IMR-90 (cell line): ENCODE data around the gene TRIO. TPM values are rescaled to one million over a fixed set of nuclear protein-coding genes. Genes with fewer than 3 reads are reported as not detected.

Source experiments
- ATAC-seq: fragments of 200-7000 bp; cut with Tn5 transposase; 2 replicates; pipeline ENCODE4 v1.9.1; 2020; ENCODE audit warnings: low read depth, mild to moderate bottlenecking, moderate library complexity
- BruUV-seq: library from RNA; stranded (reverse); fragments of 400-500 nt; replicated peaks from 2 replicates; lab custom pipeline; 2021; lab: Mats Ljungman, UMichigan
- CTCF ChIA-PET: fragments of 300-600 bp; formaldehyde crosslinking; extraction: SDS; loops from one replicate; lab custom pipeline; 2021; ENCODE audit warnings: antibody characterized with exemption; lab: Yijun Ruan, JAX
- POLR2A ChIA-PET: fragments of 300-600 bp; sonication (Branson Sonifier 250); formaldehyde crosslinking; loops from one replicate; lab custom pipeline; 2022; ENCODE audit warnings: antibody characterized with exemption; ENCODE audit not compliant: unreplicated experiment; lab: Charles Lee
- DNase-seq: peaks from one replicate; pipeline ENCODE4 v3.0.0; 2013
- H2AFZ ChIP-seq: replicated peaks from 2 replicates; pipeline ENCODE3; 2013; ENCODE audit warnings: low read length, mild to moderate bottlenecking; ENCODE audit not compliant: poor library complexity
- H2AK5ac ChIP-seq: 2 replicates; pipeline ENCODE4 v1.6.1; 2013; ENCODE audit warnings: low read depth, low read length, inconsistent platforms
- H2AK9ac ChIP-seq: replicated peaks from 2 replicates; pipeline ENCODE3; 2013; ENCODE audit warnings: mild to moderate bottlenecking, low read depth, low read length, moderate library complexity; ENCODE audit not compliant: poor library complexity
- H2BK120ac ChIP-seq: 2 replicates; pipeline ENCODE4 v1.6.1; 2013; ENCODE audit warnings: low read depth, low read length, inconsistent platforms
- H2BK15ac ChIP-seq: 3 replicates; pipeline ENCODE4 v1.6.1; 2013; ENCODE audit warnings: low read depth, low read length, inconsistent platforms
- H2BK20ac ChIP-seq: 2 replicates; pipeline ENCODE4 v1.6.1; 2013; ENCODE audit warnings: low read depth, mild to moderate bottlenecking, inconsistent platforms, low read length, moderate library complexity
- H2BK5ac ChIP-seq: 2 replicates; pipeline ENCODE4 v1.6.1; 2013; ENCODE audit warnings: mild to moderate bottlenecking, low read depth, low read length, inconsistent platforms; ENCODE audit not compliant: poor library complexity, severe bottlenecking
- H3K14ac ChIP-seq: replicated peaks from 2 replicates; pipeline ENCODE4 v1.6.1; 2013; ENCODE audit warnings: low read depth, low read length, inconsistent platforms
- H3K18ac ChIP-seq: 2 replicates; pipeline ENCODE4 v1.6.1; 2013; ENCODE audit warnings: low read depth, low read length, control low read depth
- H3K23ac ChIP-seq: 2 replicates; pipeline ENCODE4 v1.6.1; 2013; ENCODE audit warnings: low read depth, low read length, inconsistent platforms
- H3K27ac ChIP-seq: 2 replicates; pipeline ENCODE4 v1.5.1; 2013; ENCODE audit warnings: mild to moderate bottlenecking, control low read depth, low read length; ENCODE audit not compliant: insufficient read depth
- H3K27me3 ChIP-seq: 2 replicates; pipeline ENCODE4 v1.6.1; 2013; ENCODE audit warnings: low read length; ENCODE audit not compliant: control insufficient read depth, insufficient read depth
- H3K36me3 ChIP-seq: 2 replicates; pipeline ENCODE4 v1.6.1; 2013; ENCODE audit warnings: low read length, mixed read lengths; ENCODE audit not compliant: control insufficient read depth, insufficient read depth
- H3K4ac ChIP-seq: 2 replicates; pipeline ENCODE4 v1.6.1; 2013; ENCODE audit warnings: low read depth, low read length, inconsistent platforms
- H3K4me1 ChIP-seq: 2 replicates; pipeline ENCODE4 v1.6.1; 2013; ENCODE audit warnings: low read length, mixed read lengths; ENCODE audit not compliant: control insufficient read depth, insufficient read depth
- H3K4me2 ChIP-seq: 2 replicates; pipeline ENCODE4 v1.6.1; 2013; ENCODE audit warnings: low read depth, mild to moderate bottlenecking, control low read depth, low read length, moderate library complexity
- H3K4me3 ChIP-seq: 2 replicates; pipeline ENCODE4 v1.5.1; 2013; ENCODE audit warnings: low read depth, mild to moderate bottlenecking, control low read depth, low read length, moderate library complexity; ENCODE audit not compliant: insufficient read depth
- H3K56ac ChIP-seq: 2 replicates; pipeline ENCODE4 v1.6.1; 2013; ENCODE audit warnings: low read length, inconsistent platforms; ENCODE audit not compliant: insufficient read depth; ENCODE audit errors: extremely low read depth
- H3K79me1 ChIP-seq, 2 experiments: 2 replicates each; pipeline ENCODE4 v1.6.1; 2013; ENCODE audit warnings: low read length in 2 of 2, inconsistent platforms in 1 of 2, low read depth in 1 of 2
- H3K9ac ChIP-seq: 2 replicates; pipeline ENCODE4 v1.6.1; 2013; ENCODE audit warnings: low read depth, low read length, control low read depth
- H3K9me1 ChIP-seq: 2 replicates; pipeline ENCODE4 v1.6.1; 2013; ENCODE audit warnings: low read length, inconsistent platforms; ENCODE audit not compliant: insufficient read depth
- H3K9me3 ChIP-seq: 2 replicates; pipeline ENCODE4 v1.6.1; 2013; ENCODE audit warnings: low read length; ENCODE audit not compliant: control insufficient read depth, insufficient read depth
- H4K20me1 ChIP-seq: 2 replicates; pipeline ENCODE4 v1.6.1; 2013; ENCODE audit warnings: low read length, inconsistent platforms; ENCODE audit not compliant: insufficient read depth
- H4K5ac ChIP-seq: 2 replicates; pipeline ENCODE4 v1.6.1; 2013; ENCODE audit warnings: mild to moderate bottlenecking, low read depth, low read length, control low read depth
- H4K8ac ChIP-seq, 2 experiments: 2 replicates each; pipeline ENCODE4 v1.6.1; 2013; ENCODE audit warnings: low read depth in 2 of 2, low read length in 2 of 2, control low read depth in 1 of 2, inconsistent platforms in 1 of 2
- H4K91ac ChIP-seq: 2 replicates; pipeline ENCODE4 v1.6.1; 2013; ENCODE audit warnings: low read depth, low read length, inconsistent platforms; ENCODE audit not compliant: insufficient read depth
- BHLHE40 ChIP-seq: fragments of 150-350 bp; IDR thresholded peaks from 2 replicates; pipeline ENCODE4 v1.6.1; 2016; ENCODE audit warnings: mild to moderate bottlenecking, low read depth, low read length
- CEBPB ChIP-seq: IDR thresholded peaks from 2 replicates; pipeline ENCODE4 v1.6.1; 2012; ENCODE audit warnings: low read depth, low read length, improper control_type of control experiment
- CHD1 ChIP-seq: IDR thresholded peaks from 2 replicates; pipeline ENCODE4 v1.6.1; 2012; ENCODE audit warnings: low read depth, low read length, improper control_type of control experiment
- CTCF ChIP-seq: conservative IDR thresholded peaks from 2 replicates; pipeline ENCODE4 v1.5.1; 2012; ENCODE audit warnings: mild to moderate bottlenecking, low read depth, low read length, improper control_type of control experiment
- ELK1 ChIP-seq: fragments of 150-350 bp; IDR thresholded peaks from 2 replicates; pipeline ENCODE4 v1.6.1; 2016; ENCODE audit warnings: low read depth, mild to moderate bottlenecking, low read length, moderate library complexity, borderline replicate concordance
- FOS ChIP-seq: fragments of 150-350 bp; IDR thresholded peaks from 2 replicates; pipeline ENCODE4 v1.6.1; 2016; ENCODE audit warnings: low read depth, low read length
- MAFK ChIP-seq: IDR thresholded peaks from 2 replicates; pipeline ENCODE4 v1.6.1; 2012; ENCODE audit warnings: low read depth, low read length, improper control_type of control experiment
- MAZ ChIP-seq: IDR thresholded peaks from 2 replicates; pipeline ENCODE4 v1.6.1; 2012; ENCODE audit warnings: low read depth, mild to moderate bottlenecking, low read length, improper control_type of control experiment, moderate library complexity, borderline replicate concordance
- MXI1 ChIP-seq: IDR thresholded peaks from 2 replicates; pipeline ENCODE4 v1.6.1; 2012; ENCODE audit warnings: low read depth, mild to moderate bottlenecking, low read length, moderate library complexity, borderline replicate concordance
- NFE2L2 ChIP-seq: fragments of 150-350 bp; IDR thresholded peaks from 2 replicates; pipeline ENCODE4 v1.6.1; 2016; ENCODE audit warnings: low read depth, mild to moderate bottlenecking, low read length
- POLR2A ChIP-seq: IDR thresholded peaks from 2 replicates; pipeline ENCODE4 v1.6.1; 2012; ENCODE audit warnings: mild to moderate bottlenecking, low read depth, low read length
- RAD21 ChIP-seq: IDR thresholded peaks from 2 replicates; pipeline ENCODE4 v1.6.1; 2012; ENCODE audit warnings: low read length, improper control_type of control experiment
- RCOR1 ChIP-seq: IDR thresholded peaks from 2 replicates; pipeline ENCODE4 v1.6.1; 2012; ENCODE audit warnings: mild to moderate bottlenecking, low read length, improper control_type of control experiment; ENCODE audit not compliant: insufficient replicate concordance
- RFX5 ChIP-seq: IDR thresholded peaks from 2 replicates; pipeline ENCODE4 v1.8.0; 2012; ENCODE audit warnings: low read depth, mild to moderate bottlenecking, low read length, moderate library complexity
- SMC3 ChIP-seq: fragments of 150-350 bp; IDR thresholded peaks from 2 replicates; pipeline ENCODE4 v1.6.1; 2016; ENCODE audit warnings: low read depth, mild to moderate bottlenecking, antibody characterized with exemption, low read length, moderate library complexity
- USF2 ChIP-seq: fragments of 150-350 bp; IDR thresholded peaks from 2 replicates; pipeline ENCODE4 v1.6.1; 2017; ENCODE audit warnings: mild to moderate bottlenecking, antibody characterized with exemption, low read length, low read depth
- dilution Hi-C: fragments of 300-500 bp; cut with HindIII; formaldehyde crosslinking; loops from one replicate; pipeline ENCODE4 v1.14.3; 2018; ENCODE audit warnings: low sequenced_read_pairs; ENCODE audit not compliant: unreplicated experiment
- in situ Hi-C: fragments of 300-500 bp; cut with MboI; formaldehyde crosslinking; loops from 3 replicates; pipeline ENCODE4 v1.14.3; 2019; ENCODE audit warnings: low sequenced_read_pairs, inconsistent platforms, mixed read lengths
- intact Hi-C: fragments of 100-400 bp; cut with micrococcal nuclease; formaldehyde crosslinking; loops from 2 replicates; pipeline ENCODE4 v1.10.0; 2022
- polyA plus RNA-seq, 3 experiments: library from polyadenylated mRNA; depleted of rRNA; stranded (reverse); fragments of >200 nt; gene quantifications; 2 replicates each; pipeline ENCODE4 v1.2.3, GENCODE V29; 2012; ENCODE audit warnings: low replicate concordance in 1 of 3
- total RNA-seq: library from RNA; depleted of rRNA; stranded (reverse); fragments of >200 nt; gene quantifications from 2 replicates; pipeline ENCODE4 v1.2.3, GENCODE V29; 2012

TRIO gene
- total and polyA plus RNA-seq, 2 of the 4 experiments (the other 2 are of a cell fraction) = 206 to 522 TPM

- Histone ChIP-seq H3K18ac (no peak overlapping the region), H3K36me3 (peaks cover 70% of the 10 kb centered on the region), H4K91ac (no peak overlapping the region), H3K9me1 (peaks cover 43% of the 10 kb centered on the region), H3K4me1 (peaks cover 25% of the 10 kb centered on the region), H2AFZ (no peak overlapping the region), H3K27me3 (no peaks in the 10 kb centered on the region), H2BK5ac (no peak overlapping the region), H4K5ac (no peak overlapping the region), H3K4ac (no peak overlapping the region), H3K14ac (no peak overlapping the region), H2AK5ac (no peak overlapping the region), H3K27ac (no peak overlapping the region), H3K9ac (no peak overlapping the region), H3K56ac (no peak overlapping the region), H3K9me3 (no peaks in the 10 kb centered on the region), H3K79me1 (peaks cover 60 to 89% of the 10 kb centered on the region in 2 experiments), H4K20me1 (peaks cover 89% of the 10 kb centered on the region), H3K4me2 (no peak overlapping the region), H2BK20ac (no peak overlapping the region), H2BK120ac (no peak overlapping the region), H3K23ac (no peak overlapping the region), H2AK9ac (no peak overlapping the region), H4K8ac (no peak overlapping the region), H2BK15ac (no peak overlapping the region), H3K4me3 (no peak overlapping the region)
- DNase-seq = no peak
- TF ChIP-seq CEBPB (no peak), ELK1 (no peak), SMC3 (no peak), BHLHE40 (no peak), NFE2L2 (no peak), RFX5 (no peak), CTCF (no peak), USF2 (no peak), MXI1 (no peak), RAD21 (no peak), CHD1 (no peak), POLR2A (no peak), RCOR1 (no peak), FOS (no peak), MAZ (no peak), MAFK (no peak)
- ATAC-seq = no peak
- intact Hi-C loops = no loop called here
- ChIA-PET CTCF (no interaction called here), POLR2A (no interaction called here)
- dilution Hi-C loops = no loop called here
- in situ Hi-C loops = no loop called here
- no TSS peak for BruUV-seq
Observed at GRCh38 chr5:14309199-14309598, 166.1 kb downstream of the TRIO start.
